Measurements from ENCODE around the gene ACSL3.

The ACSL3 gene

GRCh38 chr2:222883420-222883819, 22.6 kb downstream of the ACSL3 start:
- no peak for DNase-seq

- DNase-seq = no peak
These were observed 23.4 kb downstream of the ACSL3 start for GRCh38 chr2:222884114-222884771.

- DNase-seq = no peak
These were observed 24.1 kb downstream of the ACSL3 start for GRCh38 chr2:222884805-222885424.

- DNase-seq = no peak
These were observed 26.3 kb downstream of the ACSL3 start for GRCh38 chr2:222887124-222887523.

- DNase-seq = no peak
These were observed 27.9 kb downstream of the ACSL3 start for GRCh38 chr2:222888716-222889115.

GRCh38 chr2:222891890-222892289, 31.1 kb downstream of the ACSL3 start:
- DNase-seq = no peak

GRCh38 chr2:222892321-222892720, 31.5 kb downstream of the ACSL3 start:
- no peak for DNase-seq

GRCh38 chr2:222892761-222893160, 31.9 kb downstream of the ACSL3 start:
- no peak for DNase-seq

GRCh38 chr2:222893716-222894115, 32.9 kb downstream of the ACSL3 start:
- no peak for DNase-seq

- DNase-seq = no peak
These were observed 34.3 kb downstream of the ACSL3 start for GRCh38 chr2:222895144-222895543.

- no peak for DNase-seq
These were observed 37.1 kb downstream of the ACSL3 start for GRCh38 chr2:222897898-222898297.

GRCh38 chr2:222899413-222900181, 38.8 kb downstream of the ACSL3 start:
- no peak for DNase-seq

- no peak for DNase-seq
These were observed 39.5 kb downstream of the ACSL3 start for GRCh38 chr2:222900354-222900753.

GRCh38 chr2:222902660-222903059, 41.8 kb downstream of the ACSL3 start:
- no peak for DNase-seq

GRCh38 chr2:222903234-222904220, 42.7 kb downstream of the ACSL3 start:
- DNase-seq = peak; percentile 45 to 50

- no peak for DNase-seq
These were observed 43.9 kb downstream of the ACSL3 start for GRCh38 chr2:222904557-222905258.

GRCh38 chr2:222907048-222907447, 46.2 kb downstream of the ACSL3 start:
- DNase-seq = no peak

GRCh38 chr2:222907790-222908441, 47.1 kb downstream of the ACSL3 start:
- DNase-seq = no peak

GRCh38 chr2:222909286-222909685, 48.5 kb downstream of the ACSL3 start:
- no peak for DNase-seq

- DNase-seq = peak in 1 of 2 donors; percentile 56
These were observed 51.3 kb downstream of the ACSL3 start for GRCh38 chr2:222912117-222912516.

GRCh38 chr2:222912776-222913175, 51.9 kb downstream of the ACSL3 start:
- no peak for DNase-seq

All from CD4-positive, alpha-beta T cell treated with Interleukin-4 for 1 hour (primary cell).